HG03280 (cell line): Measurements from ENCODE around the gene FAH.

Experiments used
- ATAC-seq: cut with Tn5 transposase; IDR thresholded peaks from one replicate; pipeline ENCODE4 v1.9.1; 2021; ENCODE audit warnings: mild to moderate bottlenecking, moderate library complexity; ENCODE audit not compliant: unreplicated experiment

FAH gene

DNA sequence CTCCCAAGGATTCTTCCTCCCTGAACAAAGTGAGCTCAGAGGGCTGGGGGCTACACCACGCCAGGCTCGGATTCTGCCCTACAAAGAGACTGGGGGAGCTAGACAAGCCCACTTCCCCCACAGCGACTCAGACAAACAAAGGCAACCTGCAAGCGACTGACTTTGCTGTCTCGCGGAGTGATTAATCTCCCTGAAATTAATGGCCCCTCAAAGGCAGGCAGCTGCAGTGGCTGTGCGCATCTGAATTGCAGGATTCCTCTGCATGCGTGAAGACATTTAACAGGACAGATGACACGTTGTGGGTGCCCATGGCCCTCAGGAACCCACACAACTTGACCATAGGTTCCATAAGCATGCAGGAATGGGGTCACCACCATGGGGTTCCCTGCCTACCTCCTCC, 80.8 kb downstream of the FAH start:
- ATAC-seq: no peak

DNA sequence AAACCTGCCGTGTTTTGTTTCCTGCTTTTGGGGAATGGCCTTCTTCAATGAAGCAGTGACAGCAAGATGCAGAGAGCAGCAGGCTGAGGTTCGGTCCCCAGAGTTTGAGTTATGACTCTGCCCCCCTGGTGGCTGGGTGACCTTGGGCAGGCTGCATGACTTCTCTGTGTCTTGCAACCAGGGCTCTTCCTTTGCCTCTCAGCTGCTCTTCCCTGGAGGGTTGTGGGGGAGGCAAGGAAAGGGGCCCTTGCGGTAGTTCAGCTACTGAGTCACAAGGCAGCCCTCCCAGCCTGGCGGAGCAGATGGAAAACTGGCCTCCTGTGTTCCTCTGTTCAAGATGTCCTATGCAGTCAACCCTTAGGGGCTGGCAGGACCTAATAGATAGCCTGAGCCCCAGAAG, 82.1 kb downstream of the FAH start:
- ATAC-seq: no peak
